ENCODE data around the gene PRRX1.
A peak's percentile ranks its signal among the peaks of the same experiment; 100 is the strongest.

Gene PRRX1

DNA sequence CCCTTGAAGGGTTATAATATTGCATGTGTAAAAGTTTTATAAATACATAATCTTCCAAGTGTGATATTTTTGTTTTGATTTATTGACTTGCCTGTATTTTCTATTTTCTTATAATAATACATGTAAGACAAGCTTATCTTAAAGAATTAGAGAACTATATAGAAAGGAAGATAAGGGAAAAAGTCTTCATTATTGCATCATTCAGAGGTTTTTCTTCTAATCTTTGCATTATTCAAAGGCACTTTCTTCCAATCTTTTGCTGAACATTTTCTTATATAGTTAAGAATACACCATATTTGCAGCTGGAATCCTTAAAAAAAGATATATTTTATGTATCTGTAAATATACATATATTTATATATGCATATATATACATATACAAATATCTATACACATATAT lies 33.4 kb downstream of the PRRX1 start:
- Histone ChIP-seq H3K4ac (ENCODE audit: low read depth, low read length) (no peak overlapping the region), H2AK5ac (ENCODE audit: low read length) (no peak overlapping the region), H3K36me3 (ENCODE audit: control insufficient read depth, insufficient read depth, low read length) (no peaks in the 10 kb centered on the region), H3K79me2 (ENCODE audit: control insufficient read depth, insufficient read depth, low read length) (no peaks in the 10 kb centered on the region), H3K27me3 (ENCODE audit: insufficient read depth, low read length, poor library complexity) (no peaks in the 10 kb centered on the region), H2BK120ac (ENCODE audit: low read depth, low read length) (no peak overlapping the region), H4K5ac (ENCODE audit: low read length) (no peak overlapping the region), H3K79me1 (ENCODE audit: low read length) (no peaks in the 10 kb centered on the region), H2BK15ac (replicated peaks; ENCODE audit: low read depth) (no peak overlapping the region), H3K9ac (ENCODE audit: low read length) (no peak overlapping the region), H3K18ac (ENCODE audit: low read length) (no peak overlapping the region), H3K56ac (ENCODE audit: low read length) (no peak overlapping the region), H2BK5ac (ENCODE audit: low read length) (no peak overlapping the region), H4K8ac (ENCODE audit: low read depth, low read length) (no peak overlapping the region), H3K4me1 (ENCODE audit: control insufficient read depth, low read depth, low read length) (no peaks in the 10 kb centered on the region), H3K23ac (ENCODE audit: low read length) (no peak overlapping the region), H3K27ac (ENCODE audit: low read depth, low read length) (no peak overlapping the region), H3K4me3 (ENCODE audit: low read length) (no peak overlapping the region), H3K4me2 (ENCODE audit: low read length) (no peak overlapping the region)
- DNase-seq, result no peak

DNA sequence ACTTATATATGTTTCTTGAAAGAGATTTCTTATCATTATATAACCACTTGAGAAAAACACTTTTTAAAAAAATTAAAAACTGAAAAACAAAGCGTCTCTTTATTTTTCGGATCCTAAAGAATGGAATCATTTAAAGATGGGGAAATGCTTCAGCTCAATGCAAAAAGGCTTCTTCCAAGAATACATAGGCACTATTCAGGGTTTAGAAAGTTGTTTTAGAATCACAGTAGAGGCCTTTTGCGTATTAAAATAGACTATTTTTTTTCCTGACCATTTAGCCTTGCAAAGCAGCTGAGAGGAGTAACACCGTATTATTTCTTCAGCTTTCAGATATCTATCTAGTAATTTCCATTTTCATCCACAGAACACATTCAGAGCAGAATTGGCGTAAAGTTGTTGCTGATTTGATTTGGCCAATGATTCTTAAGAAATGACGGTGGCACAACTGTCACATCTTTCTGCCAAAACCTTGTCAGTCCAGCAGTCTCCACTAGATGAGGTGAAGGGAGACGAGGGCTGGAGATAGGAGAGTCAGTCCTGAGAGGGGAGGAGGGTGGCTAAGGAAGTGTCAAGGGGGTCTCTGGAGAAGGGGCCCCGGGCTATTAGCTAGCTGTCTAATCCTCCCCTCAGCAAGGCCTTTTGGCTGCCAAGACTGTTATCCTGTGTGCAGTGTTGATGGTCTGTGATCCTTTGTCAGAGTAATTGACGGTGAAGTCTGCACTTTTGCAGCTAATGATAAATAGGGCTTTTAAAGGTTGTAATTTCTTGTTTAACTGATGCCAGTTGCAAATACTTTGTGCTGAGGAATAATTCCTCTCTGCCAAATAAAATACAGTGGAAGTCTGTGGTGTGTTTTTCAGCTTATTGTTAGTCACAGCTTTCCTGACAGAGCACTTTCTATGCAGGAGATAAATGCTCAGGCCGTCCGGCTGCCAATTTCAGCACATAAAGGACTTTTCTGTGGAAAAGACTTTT lies 34.7 kb downstream of the PRRX1 start:
- Histone ChIP-seq H2BK15ac (replicated peaks; ENCODE audit: low read depth) (no peak overlapping the region), H3K36me3 (ENCODE audit: control insufficient read depth, insufficient read depth, low read length) (no peaks in the 10 kb centered on the region), H3K27me3 (ENCODE audit: insufficient read depth, low read length, poor library complexity) (no peaks in the 10 kb centered on the region), H3K4ac (ENCODE audit: low read depth, low read length) (no peak overlapping the region), H3K4me3 (ENCODE audit: low read length) (no peak overlapping the region), H3K18ac (ENCODE audit: low read length) (no peak overlapping the region), H2BK120ac (ENCODE audit: low read depth, low read length) (no peak overlapping the region), H3K4me1 (ENCODE audit: control insufficient read depth, low read depth, low read length) (no peaks in the 10 kb centered on the region), H2BK5ac (ENCODE audit: low read length) (no peak overlapping the region), H4K5ac (ENCODE audit: low read length) (no peak overlapping the region), H3K27ac (ENCODE audit: low read depth, low read length) (no peak overlapping the region), H2AK5ac (ENCODE audit: low read length) (no peak overlapping the region), H3K4me2 (ENCODE audit: low read length) (no peak overlapping the region), H3K56ac (ENCODE audit: low read length) (no peak overlapping the region), H3K23ac (ENCODE audit: low read length) (no peak overlapping the region), H4K8ac (ENCODE audit: low read depth, low read length) (no peak overlapping the region), H3K79me2 (ENCODE audit: control insufficient read depth, insufficient read depth, low read length) (no peaks in the 10 kb centered on the region), H3K79me1 (ENCODE audit: low read length) (no peaks in the 10 kb centered on the region), H3K9ac (ENCODE audit: low read length) (no peak overlapping the region)
- DNase-seq, result peak; percentile 4
- WGBS (ENCODE audit: extremely low coverage, insufficient coverage, low lambda C conversion rate), result no CpG with 5 or more reads among the region's 11 CpGs

DNA sequence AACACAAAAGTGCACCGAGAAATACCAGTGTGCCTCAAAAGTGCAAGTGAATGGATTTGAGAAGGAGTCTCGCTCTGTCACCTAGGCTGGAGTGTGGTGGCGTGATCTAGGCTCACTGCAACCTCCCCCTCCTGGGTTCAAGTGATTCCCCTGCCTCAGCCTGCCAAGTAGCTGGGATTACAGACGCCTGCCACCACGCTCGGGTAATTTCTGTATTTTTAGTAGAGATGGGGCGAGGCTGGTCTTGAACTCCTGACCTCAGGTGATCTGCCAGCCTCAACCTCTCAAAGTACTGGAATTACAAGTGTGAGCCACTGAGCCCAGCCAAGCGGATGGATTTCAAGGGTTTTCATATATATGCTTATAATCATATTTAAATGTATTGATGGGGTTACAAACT lies 35.8 kb downstream of the PRRX1 start:
- WGBS (ENCODE audit: extremely low coverage, insufficient coverage, low lambda C conversion rate), result no CpG with 5 or more reads among the region's 8 CpGs

DNA sequence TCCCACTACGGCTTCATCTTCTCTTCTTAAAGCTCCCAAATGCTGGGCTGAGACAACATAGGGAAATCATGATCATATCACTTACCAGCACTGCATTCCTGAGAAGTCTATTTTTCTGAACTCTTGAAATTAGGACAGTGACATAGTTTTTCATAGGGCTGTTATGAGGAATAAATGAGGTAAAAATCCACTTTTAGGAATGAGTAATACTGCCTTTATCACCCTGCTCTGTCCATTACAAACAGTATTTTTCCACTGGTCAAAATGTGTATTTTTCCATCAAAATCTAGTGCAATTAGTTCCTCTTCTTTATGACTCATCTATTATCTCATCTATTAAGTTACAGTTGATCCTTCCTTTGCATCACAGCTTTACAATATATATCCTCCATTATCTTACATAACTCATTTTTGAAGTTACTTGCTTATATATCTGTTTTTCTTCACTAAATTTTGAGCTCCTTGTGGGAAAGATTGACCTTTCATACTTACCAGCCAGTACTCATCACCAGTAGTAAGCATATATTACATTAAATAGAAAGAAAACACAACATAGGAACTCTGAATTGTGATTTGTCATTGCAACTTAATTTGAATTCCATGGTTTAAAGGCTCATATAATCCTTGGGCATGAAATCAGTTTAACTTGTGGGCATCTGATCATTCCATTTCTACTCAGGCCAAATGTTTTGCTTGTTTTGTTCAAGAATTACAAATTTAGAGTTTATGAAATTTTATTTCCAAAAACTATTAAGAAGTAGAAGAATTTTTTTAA lies 37.1 kb downstream of the PRRX1 start:
- Histone ChIP-seq H3K18ac (ENCODE audit: low read length) (no peak overlapping the region), H3K4ac (ENCODE audit: low read depth, low read length) (no peak overlapping the region), H2BK120ac (ENCODE audit: low read depth, low read length) (no peak overlapping the region), H3K23ac (ENCODE audit: low read length) (no peak overlapping the region), H3K56ac (ENCODE audit: low read length) (no peak overlapping the region), H2BK5ac (ENCODE audit: low read length) (no peak overlapping the region), H3K4me1 (ENCODE audit: control insufficient read depth, low read depth, low read length) (no peaks in the 10 kb centered on the region), H3K27ac (ENCODE audit: low read depth, low read length) (no peak overlapping the region), H2AK5ac (ENCODE audit: low read length) (no peak overlapping the region), H3K79me1 (ENCODE audit: low read length) (no peaks in the 10 kb centered on the region), H3K27me3 (ENCODE audit: insufficient read depth, low read length, poor library complexity) (no peaks in the 10 kb centered on the region), H4K8ac (ENCODE audit: low read depth, low read length) (no peak overlapping the region), H4K5ac (ENCODE audit: low read length) (no peak overlapping the region), H3K4me3 (ENCODE audit: low read length) (no peak overlapping the region), H3K4me2 (ENCODE audit: low read length) (no peak overlapping the region), H2BK15ac (replicated peaks; ENCODE audit: low read depth) (no peak overlapping the region), H3K36me3 (ENCODE audit: control insufficient read depth, insufficient read depth, low read length) (no peaks in the 10 kb centered on the region), H3K9ac (ENCODE audit: low read length) (no peak overlapping the region), H3K79me2 (ENCODE audit: control insufficient read depth, insufficient read depth, low read length) (no peaks in the 10 kb centered on the region)
- DNase-seq, result no peak
- no CpG with 5 or more reads among the region's 1 CpG for WGBS (ENCODE audit: extremely low coverage, insufficient coverage, low lambda C conversion rate)

More for the DNA sequence above, 35.8 kb downstream of the PRRX1 start:
- no peak overlapping the region for H3K4me2 ChIP-seq (ENCODE audit: low read length)
- H3K4ac ChIP-seq (ENCODE audit: low read depth, low read length), result no peak overlapping the region
- no peak overlapping the region for H2BK15ac ChIP-seq (replicated peaks; ENCODE audit: low read depth)
- H3K4me3 ChIP-seq (ENCODE audit: low read length), result no peak overlapping the region
- no peak overlapping the region for H2AK5ac ChIP-seq (ENCODE audit: low read length)
- no peaks in the 10 kb centered on the region for H3K36me3 ChIP-seq (ENCODE audit: control insufficient read depth, insufficient read depth, low read length)
- H4K8ac ChIP-seq (ENCODE audit: low read depth, low read length), result no peak overlapping the region
- H3K9ac ChIP-seq (ENCODE audit: low read length), result no peak overlapping the region
- H3K79me2 ChIP-seq (ENCODE audit: control insufficient read depth, insufficient read depth, low read length), result no peaks in the 10 kb centered on the region
- H3K23ac ChIP-seq (ENCODE audit: low read length), result no peak overlapping the region
- no peaks in the 10 kb centered on the region for H3K4me1 ChIP-seq (ENCODE audit: control insufficient read depth, low read depth, low read length)
- H4K5ac ChIP-seq (ENCODE audit: low read length), result no peak overlapping the region
- no peaks in the 10 kb centered on the region for H3K79me1 ChIP-seq (ENCODE audit: low read length)
- no peaks in the 10 kb centered on the region for H3K27me3 ChIP-seq (ENCODE audit: insufficient read depth, low read length, poor library complexity)
- no peak overlapping the region for H2BK5ac ChIP-seq (ENCODE audit: low read length)
- H2BK120ac ChIP-seq (ENCODE audit: low read depth, low read length), result no peak overlapping the region
- no peak overlapping the region for H3K18ac ChIP-seq (ENCODE audit: low read length)
- DNase-seq, result no peak
- no peak overlapping the region for H3K27ac ChIP-seq (ENCODE audit: low read depth, low read length)
- no peak overlapping the region for H3K56ac ChIP-seq (ENCODE audit: low read length)

DNA sequence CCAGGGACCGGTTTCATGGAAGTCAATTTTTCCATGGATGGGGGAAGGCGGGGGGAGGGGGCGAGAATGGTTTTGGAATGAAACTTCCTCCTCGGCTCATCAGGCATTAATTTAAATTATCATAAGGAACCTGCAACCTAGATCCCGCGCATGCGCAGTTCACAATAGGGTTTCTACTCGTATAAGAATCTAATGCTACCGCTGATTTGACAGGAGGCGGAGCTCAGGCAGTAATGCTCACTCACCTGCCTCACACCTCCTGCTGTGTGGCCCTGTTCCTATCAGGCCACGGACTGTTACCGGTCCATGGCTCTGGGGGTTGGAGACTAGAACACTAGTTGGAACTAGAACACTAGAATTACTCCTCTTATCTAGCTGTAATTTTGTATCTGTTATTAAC lies 38.0 kb downstream of the PRRX1 start:
- H4K8ac ChIP-seq (ENCODE audit: low read depth, low read length), result no peak overlapping the region
- no peaks in the 10 kb centered on the region for H3K79me1 ChIP-seq (ENCODE audit: low read length)
- no peak overlapping the region for H3K23ac ChIP-seq (ENCODE audit: low read length)
- H2BK120ac ChIP-seq (ENCODE audit: low read depth, low read length), result no peak overlapping the region
- H3K36me3 ChIP-seq (ENCODE audit: control insufficient read depth, insufficient read depth, low read length), result no peaks in the 10 kb centered on the region
- no peak overlapping the region for H3K9ac ChIP-seq (ENCODE audit: low read length)
- no peak overlapping the region for H4K5ac ChIP-seq (ENCODE audit: low read length)
- no peak overlapping the region for H3K18ac ChIP-seq (ENCODE audit: low read length)
- H2BK5ac ChIP-seq (ENCODE audit: low read length), result no peak overlapping the region
- no peak overlapping the region for H3K27ac ChIP-seq (ENCODE audit: low read depth, low read length)
- H3K79me2 ChIP-seq (ENCODE audit: control insufficient read depth, insufficient read depth, low read length), result no peaks in the 10 kb centered on the region
- H3K56ac ChIP-seq (ENCODE audit: low read length), result no peak overlapping the region
- no peak overlapping the region for H3K4me2 ChIP-seq (ENCODE audit: low read length)
- no peak overlapping the region for H2BK15ac ChIP-seq (replicated peaks; ENCODE audit: low read depth)
- no peaks in the 10 kb centered on the region for H3K4me1 ChIP-seq (ENCODE audit: control insufficient read depth, low read depth, low read length)
- DNase-seq, result peak; percentile 5
- no peak overlapping the region for H2AK5ac ChIP-seq (ENCODE audit: low read length)
- no peak overlapping the region for H3K4ac ChIP-seq (ENCODE audit: low read depth, low read length)
- no peak overlapping the region for H3K4me3 ChIP-seq (ENCODE audit: low read length)
- H3K27me3 ChIP-seq (ENCODE audit: insufficient read depth, low read length, poor library complexity), result no peaks in the 10 kb centered on the region
- no CpG with 5 or more reads among the region's 12 CpGs for WGBS (ENCODE audit: extremely low coverage, insufficient coverage, low lambda C conversion rate)
